SH-SY5Y (cell line): ENCODE measurements around the gene MAPKAPK3.

Experiments used
- GATA2 ChIP-seq: IDR thresholded peaks from 2 replicates; pipeline ENCODE4 v1.6.1; 2011; ENCODE audit warnings: mild to moderate bottlenecking, low read depth, low read length
- GATA3 ChIP-seq: IDR thresholded peaks from 2 replicates; pipeline ENCODE4 v1.6.1; 2011; ENCODE audit warnings: low read depth, mild to moderate bottlenecking, low read length, moderate library complexity

DNA sequence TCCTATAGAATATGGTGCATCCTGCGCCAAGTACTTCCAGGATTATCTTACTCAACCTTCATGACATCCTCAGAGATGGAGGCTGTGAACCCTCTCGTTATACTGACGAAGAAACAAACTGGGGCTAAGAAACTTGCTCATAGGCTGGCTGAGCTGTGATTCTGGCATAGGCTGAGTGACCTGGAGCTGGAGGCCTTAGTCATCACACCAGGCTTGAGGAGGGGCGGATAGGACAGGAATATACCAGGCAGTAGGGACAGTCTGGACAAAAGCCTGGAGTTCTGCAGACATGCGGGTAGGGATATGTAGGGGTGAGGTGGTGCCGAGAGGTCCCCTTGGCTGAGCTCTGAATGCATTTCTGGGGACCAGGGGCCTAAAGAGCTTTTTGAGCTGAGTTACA, 29.6 kb upstream of the MAPKAPK3 start:
- no peak for TF ChIP-seq GATA2
- no peak for TF ChIP-seq GATA3
